ENCODE results near the gene GPRIN2.

GRCh38 chr10:46551701-46552525, 4.5 kb downstream of the GPRIN2 start:
- TF ChIP-seq, protein P1, sequence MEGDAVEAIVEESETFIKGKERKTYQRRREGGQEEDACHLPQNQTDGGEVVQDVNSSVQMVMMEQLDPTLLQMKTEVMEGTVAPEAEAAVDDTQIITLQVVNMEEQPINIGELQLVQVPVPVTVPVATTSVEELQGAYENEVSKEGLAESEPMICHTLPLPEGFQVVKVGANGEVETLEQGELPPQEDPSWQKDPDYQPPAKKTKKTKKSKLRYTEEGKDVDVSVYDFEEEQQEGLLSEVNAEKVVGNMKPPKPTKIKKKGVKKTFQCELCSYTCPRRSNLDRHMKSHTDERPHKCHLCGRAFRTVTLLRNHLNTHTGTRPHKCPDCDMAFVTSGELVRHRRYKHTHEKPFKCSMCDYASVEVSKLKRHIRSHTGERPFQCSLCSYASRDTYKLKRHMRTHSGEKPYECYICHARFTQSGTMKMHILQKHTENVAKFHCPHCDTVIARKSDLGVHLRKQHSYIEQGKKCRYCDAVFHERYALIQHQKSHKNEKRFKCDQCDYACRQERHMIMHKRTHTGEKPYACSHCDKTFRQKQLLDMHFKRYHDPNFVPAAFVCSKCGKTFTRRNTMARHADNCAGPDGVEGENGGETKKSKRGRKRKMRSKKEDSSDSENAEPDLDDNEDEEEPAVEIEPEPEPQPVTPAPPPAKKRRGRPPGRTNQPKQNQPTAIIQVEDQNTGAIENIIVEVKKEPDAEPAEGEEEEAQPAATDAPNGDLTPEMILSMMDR (IDR thresholded peaks at IDR 0.05), result no peak
- TF ChIP-seq POLR2A (IDR thresholded peaks at IDR 0.05) (no peak), EP300 (IDR thresholded peaks at IDR 0.05) (no peak)
